ENCODE results near the gene TOMM40L.

- TF ChIP-seq CTCF (IDR thresholded peaks at IDR 0.05): no peak
- no peak for TF ChIP-seq EP300 (IDR thresholded peaks at IDR 0.05)
These were observed 10.3 kb downstream of the TOMM40L start for GRCh38 chr1:161235957-161236775.

Data from sigmoid colon (tissue), 4 donors.